HG02884 (cell line): ENCODE results near the gene SERPINF2.
"Not testable (repeated sequence)": the region's sequence is repeated elsewhere in the genome, so short reads cannot be mapped to it uniquely, and the experiment has no call there.

Source experiments
- ATAC-seq: cut with Tn5 transposase; IDR thresholded peaks from one replicate; pipeline ENCODE4 v1.9.1; 2021; ENCODE audit warnings: mild to moderate bottlenecking, moderate library complexity; ENCODE audit not compliant: unreplicated experiment

SERPINF2 gene

GRCh38 chr17:1786708-1787107 lies 44.0 kb downstream of the SERPINF2 start:
- ATAC-seq: no peak

- no peak for ATAC-seq
Measured at GRCh38 chr17:1787301-1787902, 44.7 kb downstream of the SERPINF2 start.

DNA sequence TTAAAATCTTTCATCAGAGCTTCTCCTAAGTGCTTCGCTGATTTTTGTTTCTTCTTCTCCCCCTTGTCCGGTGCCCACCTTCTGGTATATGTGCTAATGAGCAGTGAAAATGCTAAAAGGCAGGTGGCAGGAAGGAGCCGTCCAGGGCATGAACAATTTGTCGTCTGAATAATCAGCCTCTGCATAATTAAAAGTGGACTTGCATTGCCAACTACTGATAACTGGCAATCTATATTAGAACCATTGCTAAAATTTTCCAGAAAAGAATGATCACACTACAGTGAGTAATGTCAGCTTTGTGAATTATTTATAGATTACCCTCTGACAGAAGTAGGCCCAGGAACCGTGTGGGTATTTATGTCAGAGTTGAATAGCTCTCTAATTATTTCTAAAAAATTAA lies 47.3 kb downstream of the SERPINF2 start:
- ATAC-seq: no peak

DNA sequence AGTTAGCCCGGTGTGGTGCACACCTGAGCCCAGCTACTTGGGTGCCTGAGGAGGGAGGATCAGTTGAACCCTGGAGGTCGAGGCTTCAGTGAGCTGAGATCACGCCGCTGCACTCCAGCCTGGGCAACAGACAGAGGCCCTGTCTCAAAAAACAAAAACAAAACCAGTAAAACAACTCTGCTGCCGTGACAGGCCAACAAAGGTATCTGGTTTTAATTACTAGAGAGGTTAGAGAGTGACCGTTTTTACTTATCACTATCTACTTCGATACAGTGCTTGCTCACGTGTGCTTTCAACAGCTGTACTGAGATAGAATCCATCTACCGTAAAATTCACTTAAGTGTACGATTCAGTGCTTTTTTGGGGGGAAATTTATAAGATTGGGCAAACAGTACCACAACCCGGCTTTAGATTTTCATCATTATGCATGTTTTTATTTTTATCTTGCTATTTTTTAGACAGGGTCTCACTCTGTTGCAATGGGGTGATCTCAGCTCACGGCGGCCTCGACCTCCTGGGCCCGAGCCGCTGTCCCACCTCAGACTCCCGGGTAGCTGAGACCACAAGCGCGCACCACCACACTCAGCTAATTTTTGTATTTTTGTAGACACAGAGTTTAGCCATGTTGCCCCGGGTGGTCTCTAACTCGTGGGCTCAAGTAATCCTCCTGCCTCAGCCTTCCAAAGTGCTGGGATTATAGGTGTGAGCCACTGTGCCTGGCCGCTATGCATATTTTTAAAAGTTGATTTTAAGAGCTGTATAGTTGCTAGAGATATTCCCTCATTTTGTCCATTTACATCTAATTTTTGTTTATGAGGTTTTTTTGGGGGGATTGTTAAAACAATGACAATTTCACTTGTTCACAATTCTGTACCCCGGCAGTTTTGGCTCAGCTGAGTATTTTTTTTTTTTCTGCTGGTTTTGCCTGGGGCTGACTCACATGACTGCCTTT lies 50.1 kb downstream of the SERPINF2 start:
- no peak for ATAC-seq

DNA sequence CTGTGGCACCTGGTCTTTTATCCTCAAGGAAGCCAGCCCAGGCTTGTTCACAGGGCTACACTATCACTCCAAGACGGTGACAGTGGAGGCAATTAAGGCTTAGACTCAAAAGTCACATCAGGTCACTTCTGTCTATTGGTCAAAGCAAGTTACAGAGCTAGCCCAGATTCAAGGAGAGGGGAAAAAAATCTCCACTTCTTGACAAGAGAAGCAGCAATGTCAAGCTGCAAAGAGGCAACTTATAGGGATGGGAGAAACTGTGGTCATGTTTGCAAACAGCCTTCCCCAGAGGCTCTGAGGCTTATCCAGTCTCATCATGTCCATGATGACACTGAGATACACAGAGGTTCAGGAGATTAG lies 50.8 kb downstream of the SERPINF2 start:
- ATAC-seq: no peak

DNA sequence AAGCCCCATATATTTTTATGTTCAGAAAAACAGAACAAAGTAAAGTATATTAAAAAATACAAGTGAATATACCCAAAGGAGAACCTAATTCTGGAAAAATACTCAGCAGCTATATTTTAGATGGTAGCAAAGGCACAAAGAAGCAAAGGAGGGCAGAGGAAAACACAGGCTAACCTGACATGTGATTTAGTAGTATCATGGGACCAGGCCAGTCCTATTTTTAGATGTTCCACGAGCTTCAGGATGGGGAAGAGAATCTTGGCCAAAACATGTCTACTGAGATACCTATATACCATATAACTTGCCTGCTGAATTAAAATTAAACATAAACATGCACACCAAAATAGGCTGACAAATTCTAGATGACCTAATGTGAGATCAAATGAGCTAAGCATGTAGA lies 54.1 kb downstream of the SERPINF2 start:
- ATAC-seq: no peak

- no peak for ATAC-seq
Measured at GRCh38 chr17:1797323-1797722, 54.7 kb downstream of the SERPINF2 start.

DNA sequence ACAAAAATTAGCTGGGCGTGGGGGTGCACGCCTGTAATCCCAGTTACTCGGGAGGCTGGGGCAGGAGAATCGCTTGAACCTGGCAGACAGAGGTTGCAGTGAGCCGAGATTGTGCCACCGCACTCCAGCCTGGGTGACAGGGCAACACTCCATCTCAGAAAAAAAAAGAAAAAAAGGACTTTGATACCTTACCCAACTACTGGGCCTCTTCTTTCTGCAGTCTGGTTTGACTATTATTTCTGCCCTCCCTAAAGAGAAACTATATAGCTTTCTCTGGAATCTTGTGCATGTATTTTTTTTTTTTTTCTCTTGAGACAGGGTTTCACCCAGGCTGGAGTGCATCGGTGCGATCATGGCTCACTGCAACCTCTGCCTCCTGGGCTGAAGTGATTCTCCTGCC lies 55.2 kb downstream of the SERPINF2 start:
- not testable (repeated sequence) for ATAC-seq

DNA sequence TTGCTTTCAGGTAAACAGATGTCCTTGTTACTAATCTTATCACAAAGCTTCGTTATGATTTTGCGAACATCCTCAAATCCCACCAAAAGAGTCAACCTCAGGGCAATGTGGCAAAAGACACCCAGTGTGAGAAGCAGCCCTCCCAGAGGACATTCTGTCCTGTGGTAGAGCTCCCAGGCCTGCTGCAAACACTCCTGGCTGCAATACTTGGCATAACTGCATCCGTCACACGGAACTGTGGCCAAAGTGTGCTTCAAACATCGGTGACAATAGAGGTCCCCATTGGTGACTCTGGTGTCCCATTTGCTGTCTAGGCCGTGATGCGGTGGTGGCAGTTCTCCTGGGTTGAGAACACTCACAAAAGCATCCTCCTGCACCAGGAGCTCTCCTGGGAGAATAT lies 57.6 kb downstream of the SERPINF2 start:
- ATAC-seq: no peak

- no peak for ATAC-seq
Measured at GRCh38 chr17:1800712-1801111, 58.0 kb downstream of the SERPINF2 start.

DNA sequence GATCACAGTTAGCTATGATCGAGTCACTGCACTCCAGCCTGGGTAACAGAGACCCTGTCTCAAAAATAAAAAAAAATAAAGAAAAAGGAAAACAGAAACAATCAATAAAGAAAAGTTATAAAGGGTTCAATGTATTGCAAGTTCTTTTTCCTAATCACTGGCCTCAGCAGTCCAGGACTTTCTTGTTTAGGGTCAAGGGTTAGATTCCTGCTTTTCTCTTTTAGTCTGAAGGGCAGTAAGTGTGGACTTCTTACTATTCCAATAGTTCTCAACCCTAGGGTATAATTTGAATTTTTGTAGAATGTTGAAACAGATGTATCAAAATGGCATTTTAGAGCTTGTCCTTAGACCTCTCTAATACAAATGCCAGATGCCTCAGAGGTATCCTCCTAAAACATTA lies 59.8 kb downstream of the SERPINF2 start:
- ATAC-seq: no peak

DNA sequence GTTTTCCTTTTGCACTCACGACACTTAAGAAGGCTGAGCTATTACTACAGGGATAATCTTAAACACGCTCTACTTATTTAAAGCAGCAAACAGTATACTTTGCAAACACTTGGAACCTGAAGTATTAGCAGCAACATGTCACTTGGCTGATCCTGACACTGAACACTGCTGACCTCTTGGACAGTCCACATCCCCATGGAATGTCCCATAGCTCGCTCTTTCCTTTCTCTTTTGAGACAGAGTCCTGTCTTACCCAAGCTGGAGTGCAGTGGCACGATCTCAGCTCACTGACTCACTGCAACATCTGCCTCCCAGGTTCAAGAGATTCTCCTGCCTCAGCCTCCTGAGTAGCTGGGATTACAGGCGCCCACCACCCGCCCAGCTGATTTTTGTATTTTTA lies 60.6 kb downstream of the SERPINF2 start:
- no peak for ATAC-seq
